22Rv1 (cell line): ENCODE results near the gene TOP1.

ENCODE experiments used
- H3K27ac ChIP-seq: fragments of 450-650 bp; 2 replicates; pipeline ENCODE4 v1.5.1; 2017
- ZFX ChIP-seq: fragments of 450-650 bp; IDR thresholded peaks from 2 replicates; pipeline ENCODE4 v1.6.1; 2017; ENCODE audit warnings: antibody characterized with exemption, borderline replicate concordance
- TF ChIP-seq, protein P1 (sequence below): fragments of 450-650 bp; IDR thresholded peaks from 2 replicates; pipeline ENCODE4 v1.5.1; 2017; ENCODE audit warnings: mild to moderate bottlenecking

TOP1 gene

DNA sequence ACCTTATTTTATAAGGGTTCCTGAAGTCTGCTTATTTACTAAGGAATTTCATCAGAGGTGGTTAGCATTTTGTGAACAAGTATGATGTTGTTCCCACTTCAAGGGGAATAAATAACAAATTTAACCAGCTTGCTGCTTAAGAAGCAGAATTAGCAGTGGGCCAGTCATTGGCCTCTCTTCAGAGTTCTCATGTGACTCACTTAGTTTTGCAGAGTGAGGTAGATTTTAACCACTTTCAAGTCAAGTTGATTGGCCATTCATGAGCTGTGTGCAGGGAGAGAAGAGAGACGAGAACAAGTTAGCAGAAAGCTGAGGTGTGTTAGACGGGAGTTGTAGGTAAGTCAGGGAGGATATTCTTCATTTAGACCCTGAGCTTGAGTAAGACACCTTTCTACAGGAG lies 18.1 kb downstream of the TOP1 start:
- TF ChIP-seq, protein P1, sequence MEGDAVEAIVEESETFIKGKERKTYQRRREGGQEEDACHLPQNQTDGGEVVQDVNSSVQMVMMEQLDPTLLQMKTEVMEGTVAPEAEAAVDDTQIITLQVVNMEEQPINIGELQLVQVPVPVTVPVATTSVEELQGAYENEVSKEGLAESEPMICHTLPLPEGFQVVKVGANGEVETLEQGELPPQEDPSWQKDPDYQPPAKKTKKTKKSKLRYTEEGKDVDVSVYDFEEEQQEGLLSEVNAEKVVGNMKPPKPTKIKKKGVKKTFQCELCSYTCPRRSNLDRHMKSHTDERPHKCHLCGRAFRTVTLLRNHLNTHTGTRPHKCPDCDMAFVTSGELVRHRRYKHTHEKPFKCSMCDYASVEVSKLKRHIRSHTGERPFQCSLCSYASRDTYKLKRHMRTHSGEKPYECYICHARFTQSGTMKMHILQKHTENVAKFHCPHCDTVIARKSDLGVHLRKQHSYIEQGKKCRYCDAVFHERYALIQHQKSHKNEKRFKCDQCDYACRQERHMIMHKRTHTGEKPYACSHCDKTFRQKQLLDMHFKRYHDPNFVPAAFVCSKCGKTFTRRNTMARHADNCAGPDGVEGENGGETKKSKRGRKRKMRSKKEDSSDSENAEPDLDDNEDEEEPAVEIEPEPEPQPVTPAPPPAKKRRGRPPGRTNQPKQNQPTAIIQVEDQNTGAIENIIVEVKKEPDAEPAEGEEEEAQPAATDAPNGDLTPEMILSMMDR: no peak
- TF ChIP-seq ZFX: no peak
- no peak overlapping the region for H3K27ac ChIP-seq

DNA sequence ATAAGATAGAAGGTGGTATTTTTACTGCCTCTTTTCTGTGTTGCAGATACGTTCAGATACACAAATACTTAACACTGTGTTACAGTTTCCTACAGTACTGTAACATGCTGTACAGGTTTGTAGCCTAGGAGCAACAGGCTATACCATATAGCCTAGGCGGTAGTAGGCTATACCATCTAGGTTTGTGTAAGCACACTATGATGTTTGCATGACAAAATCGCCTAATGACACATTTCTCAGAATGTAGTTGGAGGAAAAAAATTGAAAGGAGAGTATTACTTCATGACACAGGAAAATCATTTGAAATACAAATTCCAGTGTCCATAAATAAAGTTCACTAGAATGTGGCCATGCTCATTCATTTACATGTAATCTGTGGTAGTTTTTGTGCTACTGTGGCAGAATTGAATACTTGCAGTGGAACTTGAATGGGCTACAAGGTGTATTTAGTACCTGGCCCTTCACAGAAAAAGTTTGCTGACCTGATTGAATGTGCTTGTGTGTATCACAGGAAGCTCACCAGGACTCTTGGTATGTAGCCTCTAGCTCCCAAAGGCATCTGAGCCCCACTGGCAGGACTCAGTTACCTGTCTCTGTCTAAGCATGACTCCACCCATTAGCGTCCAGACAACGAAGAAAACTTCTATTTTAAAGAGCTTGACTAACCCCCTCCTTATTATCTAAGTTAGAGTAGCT lies 18.8 kb downstream of the TOP1 start:
- TF ChIP-seq, protein P1: no peak
- TF ChIP-seq ZFX: no peak
- no peak overlapping the region for H3K27ac ChIP-seq

DNA sequence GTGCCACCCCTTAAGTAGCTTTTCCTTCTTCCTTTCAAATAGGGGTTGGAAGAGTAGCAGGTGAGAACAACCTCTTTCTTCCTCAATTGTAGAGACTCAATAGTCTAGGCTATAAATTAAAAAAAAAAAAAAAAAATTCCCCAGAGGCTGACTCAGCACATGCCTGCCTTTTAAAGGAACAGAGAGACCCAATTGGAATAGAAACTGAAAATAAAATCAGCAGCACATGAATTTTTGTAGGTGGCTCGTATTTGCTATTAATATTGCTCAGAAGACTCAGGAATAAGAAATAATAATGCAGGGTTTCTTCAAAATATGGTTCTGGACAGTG lies 19.3 kb downstream of the TOP1 start:
- TF ChIP-seq ZFX: no peak
- TF ChIP-seq, protein P1: no peak
- H3K27ac ChIP-seq: no peak overlapping the region

DNA sequence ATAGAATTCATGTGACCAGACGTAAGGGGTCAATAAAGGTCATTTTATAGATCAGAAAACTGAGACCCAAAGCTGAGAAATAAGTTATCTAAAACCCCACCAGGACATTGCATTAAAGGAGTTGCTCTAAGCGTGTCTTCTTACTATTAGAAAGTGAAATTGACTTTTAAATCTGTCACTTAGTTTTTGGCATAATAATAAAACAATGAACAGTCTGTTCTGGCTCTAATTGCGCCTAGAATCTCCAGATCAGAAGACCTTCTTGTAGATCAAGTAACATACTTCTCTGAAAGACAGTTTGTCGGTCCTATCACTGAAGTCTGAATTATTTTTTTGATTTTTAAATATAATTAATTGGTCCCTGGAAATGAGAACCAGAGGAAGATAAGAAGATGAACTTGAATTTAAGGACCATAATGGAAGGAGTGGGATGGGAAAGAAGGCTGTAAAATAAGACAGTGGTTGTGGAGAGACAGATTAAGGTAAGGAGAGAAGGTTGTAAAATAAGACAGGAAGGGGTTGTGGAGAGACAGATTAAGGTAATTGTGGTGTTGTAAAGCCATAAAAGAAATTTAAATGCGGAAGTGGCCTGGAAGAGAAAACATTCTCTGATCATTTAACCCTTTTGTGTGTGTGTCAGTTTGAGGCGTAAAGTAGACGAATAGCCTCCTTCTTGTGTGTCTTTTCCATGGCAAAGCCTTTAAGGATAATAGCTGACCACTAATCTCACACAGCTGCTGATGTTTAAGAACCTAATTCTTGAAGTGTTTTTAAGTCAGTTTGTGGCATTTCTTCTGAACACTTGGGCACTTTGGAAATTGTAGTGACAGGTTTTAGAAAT lies 20.1 kb downstream of the TOP1 start:
- TF ChIP-seq ZFX: no peak
- TF ChIP-seq, protein P1: no peak
- no peak overlapping the region for H3K27ac ChIP-seq

DNA sequence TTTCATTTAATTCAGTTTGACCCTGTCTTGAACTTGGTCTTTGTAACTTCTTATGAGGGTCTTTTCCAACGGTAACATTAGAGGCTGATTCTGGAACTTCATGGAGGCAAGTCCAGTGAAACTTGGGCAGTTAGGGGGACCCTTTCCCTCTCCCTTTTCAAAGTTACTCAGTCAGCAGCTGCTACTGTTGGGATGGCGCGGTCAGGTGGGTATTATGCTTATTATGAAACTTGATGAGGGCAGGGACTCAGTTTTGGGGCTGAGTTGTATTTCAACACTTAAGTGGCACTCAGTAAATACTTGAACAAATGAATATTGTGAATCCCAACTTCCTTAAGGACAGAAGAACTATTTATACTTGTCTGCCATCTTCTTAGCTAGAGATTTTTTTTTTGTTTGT lies 20.8 kb downstream of the TOP1 start:
- no peak overlapping the region for H3K27ac ChIP-seq
- TF ChIP-seq ZFX: no peak
- TF ChIP-seq, protein P1: no peak

DNA sequence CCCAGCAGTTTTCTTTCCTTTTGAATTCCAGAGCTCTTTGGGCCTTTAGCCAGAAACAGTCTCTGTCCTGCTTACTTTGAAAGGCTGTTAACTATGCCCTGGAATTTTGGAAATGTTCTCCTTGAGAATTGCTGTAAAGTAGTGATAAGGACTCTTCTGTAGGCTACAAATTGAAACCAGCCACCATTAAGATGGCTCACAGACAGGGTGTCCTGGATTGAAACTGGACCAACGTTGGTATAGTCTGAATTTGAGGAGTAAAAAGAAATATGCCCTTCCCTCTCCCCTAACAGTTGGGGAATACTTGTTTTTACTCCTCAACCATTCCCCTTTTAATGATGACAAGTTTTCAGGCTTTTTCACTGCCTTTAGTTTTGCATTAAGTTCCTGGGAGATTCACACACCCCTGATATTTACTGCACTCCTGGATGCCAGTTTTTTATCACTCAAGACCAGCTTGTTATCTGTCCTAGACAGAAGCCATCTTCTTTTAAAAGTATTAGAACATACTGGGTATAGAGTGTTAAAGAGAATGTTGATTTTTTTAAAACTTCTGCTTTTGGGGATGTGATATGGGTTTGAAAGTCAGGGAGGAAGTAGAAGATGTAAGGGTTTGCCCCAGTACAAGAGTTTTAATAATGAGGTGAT lies 21.9 kb downstream of the TOP1 start:
- H3K27ac ChIP-seq: no peak overlapping the region
- no peak for TF ChIP-seq ZFX
- TF ChIP-seq, protein P1: no peak
